Right lung (tissue), 5 donors: ENCODE results near the gene MGAT1. TPM values are rescaled to one million over a fixed set of nuclear protein-coding genes. Genes with fewer than 3 reads are reported as not detected.

Experiments used
- DNase-seq, 2 donors: peaks; one replicate each; pipeline ENCODE4 v3.0.0-alpha.2; 2013
- polyA plus RNA-seq, 5 donors: library from polyadenylated mRNA; unstranded; fragments of 120-200 nt; gene quantifications; one replicate each; pipeline versions ENCODE4 v1.2.1 to v1.2.3, GENCODE V29; 2013; ENCODE audit warnings: inconsistent platforms in 1 of 5, low replicate concordance in 1 of 5; ENCODE audit not compliant: insufficient read length in 5 of 5, insufficient read depth in 1 of 5

MGAT1 gene
- polyA plus RNA-seq, 5 donors: 67.9 to 104 (median 75.3) TPM

DNA sequence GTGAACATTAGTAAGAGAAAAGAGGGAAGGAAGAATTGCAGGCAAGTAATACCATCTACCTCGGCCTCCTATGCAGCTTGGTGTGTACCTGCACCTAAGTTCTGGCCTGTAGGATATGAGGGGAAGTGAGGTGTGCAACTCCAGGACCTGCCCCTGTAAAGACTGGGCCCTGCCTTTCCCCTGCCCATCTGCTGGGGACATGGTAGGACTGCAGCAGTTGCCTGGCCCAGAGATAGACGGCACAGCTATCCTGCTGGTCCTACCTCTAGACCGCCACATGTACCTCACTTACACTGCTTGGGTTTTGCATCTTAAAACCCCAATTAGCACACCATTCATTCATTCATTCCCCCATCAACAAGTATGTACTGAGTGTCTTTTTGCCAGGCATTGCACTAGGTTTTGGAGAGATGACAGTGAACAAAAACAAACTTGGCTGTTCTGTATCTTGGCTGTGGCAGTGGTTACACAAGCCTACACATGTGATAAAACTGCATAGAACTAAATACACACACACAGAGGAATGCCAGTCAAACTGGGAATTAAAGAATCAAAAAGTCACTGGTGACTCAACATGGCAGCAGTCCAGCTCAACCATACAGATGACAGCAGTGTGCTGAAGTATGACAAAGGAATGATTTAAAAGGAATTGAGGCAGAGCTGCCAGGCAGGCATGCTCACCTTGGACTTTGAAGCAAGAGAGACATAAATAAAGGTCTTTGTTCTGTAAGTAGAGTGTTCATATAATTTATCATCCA is 23.3 kb upstream of the MGAT1 start:
- DNase-seq: no peak

DNA sequence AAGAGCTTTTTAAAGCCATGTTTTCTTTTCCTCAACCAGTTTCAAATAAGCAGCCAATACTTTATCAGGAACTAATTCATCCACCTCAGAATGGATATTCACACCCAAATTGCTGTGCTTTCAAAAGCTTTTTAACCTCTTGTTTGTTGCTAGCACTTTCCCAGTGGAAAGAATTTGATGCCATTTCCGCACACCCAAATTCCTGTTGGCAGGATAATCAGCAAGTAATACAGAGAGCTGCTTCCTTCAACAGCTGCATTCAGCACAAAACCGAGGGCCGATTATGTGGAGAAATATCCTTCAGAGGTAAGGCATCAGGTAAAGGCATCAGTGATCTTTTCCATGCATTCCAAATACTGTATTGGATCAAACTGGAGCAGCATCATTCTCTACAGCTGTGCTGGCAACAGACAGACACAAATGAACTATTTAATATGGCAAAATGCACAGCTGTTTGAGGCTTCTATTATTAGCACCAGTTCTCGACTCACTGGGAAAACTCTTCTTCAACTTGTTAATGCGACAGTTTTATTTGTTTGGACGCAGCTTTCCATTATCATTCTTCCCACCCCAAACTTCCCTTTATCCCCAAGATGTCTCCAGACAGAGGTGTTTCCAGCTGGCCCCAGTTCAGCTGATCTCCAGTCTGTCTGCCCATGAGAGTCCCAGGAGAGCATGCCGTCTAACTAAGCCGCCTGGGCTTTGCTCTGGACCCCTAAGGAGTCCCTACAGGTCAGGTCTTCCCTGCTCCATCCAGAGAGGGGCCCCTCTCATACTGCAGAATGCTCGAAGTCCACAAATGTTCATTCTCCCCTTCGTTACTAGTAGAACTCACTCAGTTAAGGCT is 22.2 kb upstream of the MGAT1 start:
- DNase-seq: no peak

DNA sequence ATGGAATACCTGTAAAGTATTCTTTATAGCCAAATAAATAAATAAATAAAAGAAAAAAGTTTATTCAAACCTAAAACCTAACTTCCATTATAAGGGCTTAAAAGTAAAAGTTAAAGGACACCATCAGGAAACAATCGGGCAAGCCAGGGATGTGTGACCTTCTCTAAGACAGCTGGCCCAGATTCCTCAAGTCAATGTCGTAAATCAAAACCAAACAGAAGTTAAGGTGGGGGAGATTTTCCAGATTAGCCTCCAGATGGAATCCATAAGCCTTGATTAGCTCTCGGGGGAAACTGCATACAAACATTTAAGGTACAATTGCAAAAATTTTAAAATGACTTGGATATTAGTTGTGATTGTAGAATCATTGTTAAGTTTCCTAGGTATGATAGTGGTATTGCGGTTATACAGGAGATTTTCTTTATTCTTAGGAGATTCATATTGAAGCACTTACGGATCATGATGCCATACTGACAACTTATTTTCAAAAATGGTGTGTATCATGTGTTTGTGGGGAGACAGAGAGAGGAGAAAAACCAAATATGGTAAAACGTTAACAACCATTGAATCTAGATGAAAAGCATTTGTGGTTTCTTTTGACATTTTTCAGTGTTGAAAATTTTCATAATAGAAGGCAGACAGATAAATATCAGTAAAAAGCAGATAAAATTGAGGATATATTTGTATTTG is 21.5 kb upstream of the MGAT1 start:
- DNase-seq: no peak

DNA sequence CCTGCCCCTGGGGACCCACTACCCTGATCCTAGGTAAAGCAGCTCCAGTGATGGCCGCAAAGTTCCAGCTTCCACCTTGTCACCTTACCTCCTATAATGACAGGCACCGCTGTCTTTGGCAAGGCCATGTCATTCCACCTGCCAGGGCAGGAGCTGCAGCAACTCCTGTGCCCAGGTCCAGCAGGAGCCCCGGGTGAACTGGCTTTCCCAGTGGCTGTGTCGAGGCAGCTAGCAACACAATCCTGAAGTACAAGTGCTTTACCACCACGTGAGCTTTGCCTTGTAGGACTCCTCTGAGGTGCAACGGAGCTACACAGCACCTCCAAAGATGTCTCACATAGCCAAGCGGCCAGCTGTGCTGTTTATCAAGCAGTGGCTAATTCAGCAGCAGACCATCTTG is 20.7 kb upstream of the MGAT1 start:
- no peak for DNase-seq

DNA sequence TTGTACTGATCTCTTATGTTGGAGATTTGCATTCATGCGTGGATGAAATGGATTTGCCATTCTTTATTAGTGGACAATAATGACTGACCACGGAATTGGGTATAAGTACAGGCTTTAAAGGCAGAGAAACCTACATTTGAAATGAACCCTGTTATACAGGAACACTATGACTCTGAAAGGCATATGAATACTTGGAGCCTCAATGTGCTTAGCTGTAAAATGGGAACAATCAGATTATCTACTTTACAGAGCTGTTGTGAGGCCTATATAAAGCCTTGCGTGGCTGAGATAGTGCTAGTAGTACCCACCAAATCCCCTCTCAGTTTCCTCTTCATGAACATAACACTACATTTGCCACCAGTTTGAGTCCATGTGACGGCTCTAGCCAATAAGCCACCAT is 18.9 kb upstream of the MGAT1 start:
- DNase-seq: no peak

DNA sequence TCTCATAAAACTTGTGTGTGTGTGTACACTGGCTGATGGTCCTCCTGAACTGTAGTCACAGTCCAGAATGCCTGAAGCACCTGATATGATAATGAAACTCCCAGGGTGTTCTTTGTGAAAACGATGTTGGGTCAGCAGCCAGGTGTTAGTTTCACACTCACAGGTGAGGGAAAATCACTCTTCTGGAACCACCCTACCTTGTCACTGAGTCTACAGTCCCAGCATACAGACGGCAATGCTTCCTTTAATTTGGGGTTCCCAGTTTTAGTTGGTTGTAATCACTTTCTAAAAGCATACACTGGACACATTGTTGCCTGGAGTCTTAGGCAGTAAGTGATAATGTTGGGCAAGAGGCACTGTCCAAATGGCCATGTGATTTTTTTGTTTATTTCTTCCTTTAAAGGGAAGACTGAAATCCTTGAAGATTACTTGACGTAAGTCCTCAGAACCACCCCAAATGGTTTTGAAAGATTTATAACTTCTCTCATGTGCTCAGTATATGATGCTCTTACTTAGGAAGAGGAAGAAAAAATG is 18.2 kb upstream of the MGAT1 start:
- DNase-seq: no peak

DNA sequence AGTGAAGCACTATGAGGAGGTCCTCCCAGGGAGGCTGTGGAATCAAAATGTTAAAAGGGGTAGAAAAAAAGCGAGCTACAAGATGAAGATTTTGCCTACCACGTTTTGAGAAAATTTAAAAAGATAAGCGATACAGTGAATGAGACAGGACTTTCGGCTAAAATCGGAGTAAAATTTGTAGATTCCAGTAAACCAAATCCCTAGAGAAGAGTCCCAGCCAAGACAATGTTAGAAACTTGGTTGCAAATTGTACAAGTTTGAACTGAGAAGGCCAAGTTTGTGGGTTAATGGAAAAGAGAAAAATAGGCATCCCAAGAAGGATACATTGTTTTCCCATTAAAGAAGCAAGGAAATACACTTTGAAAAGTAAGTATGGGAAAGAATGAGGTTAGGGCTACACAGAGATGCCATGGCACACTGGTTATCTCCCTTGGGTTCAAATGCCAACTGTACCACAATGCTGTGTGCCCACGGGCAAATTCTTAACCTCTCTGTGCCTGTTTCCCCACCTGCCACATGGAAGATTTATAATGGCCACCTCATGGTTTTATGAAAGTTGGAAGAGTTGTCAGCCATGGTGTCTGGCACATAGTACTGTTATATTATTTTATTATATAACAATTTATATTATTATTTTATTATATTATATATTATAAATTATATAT is 16.2 kb upstream of the MGAT1 start:
- no peak for DNase-seq

DNA sequence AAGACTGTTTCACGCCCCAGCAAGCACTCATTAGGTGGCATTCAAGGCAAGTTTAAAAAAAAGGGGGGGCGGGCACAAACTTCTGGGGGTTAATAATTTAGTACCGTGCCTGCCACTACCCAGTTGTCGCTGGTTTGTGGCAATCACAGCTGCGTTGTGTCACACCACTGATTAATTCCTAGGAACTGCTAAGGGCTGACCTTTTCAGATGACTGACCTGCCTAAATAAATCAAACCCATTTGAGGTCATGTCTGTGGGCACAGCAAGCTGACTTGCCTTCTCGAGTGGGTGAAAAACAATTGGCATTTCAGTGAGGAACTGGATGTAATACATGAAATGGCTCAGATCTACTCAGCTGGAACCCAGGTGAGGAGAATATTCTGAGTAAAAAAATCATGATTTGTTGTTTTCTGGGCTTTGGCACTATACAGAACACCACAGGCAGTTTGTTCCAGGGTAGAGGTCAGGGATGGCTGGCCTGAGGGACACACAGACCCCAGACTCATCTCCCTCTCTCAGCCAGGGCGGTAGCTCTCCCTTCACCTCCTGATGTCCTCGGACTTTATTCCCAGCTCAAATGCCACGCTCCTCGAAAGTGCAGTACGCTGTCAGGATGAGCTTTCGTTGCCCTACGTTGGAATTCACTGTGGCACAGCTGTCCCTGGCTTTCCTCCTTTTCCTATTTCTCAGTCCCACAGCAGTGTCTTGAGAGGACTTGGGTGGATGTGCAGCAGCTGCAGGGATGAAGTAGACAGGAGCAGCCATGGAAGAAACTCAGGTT is 15.5 kb upstream of the MGAT1 start:
- DNase-seq: no peak

DNA sequence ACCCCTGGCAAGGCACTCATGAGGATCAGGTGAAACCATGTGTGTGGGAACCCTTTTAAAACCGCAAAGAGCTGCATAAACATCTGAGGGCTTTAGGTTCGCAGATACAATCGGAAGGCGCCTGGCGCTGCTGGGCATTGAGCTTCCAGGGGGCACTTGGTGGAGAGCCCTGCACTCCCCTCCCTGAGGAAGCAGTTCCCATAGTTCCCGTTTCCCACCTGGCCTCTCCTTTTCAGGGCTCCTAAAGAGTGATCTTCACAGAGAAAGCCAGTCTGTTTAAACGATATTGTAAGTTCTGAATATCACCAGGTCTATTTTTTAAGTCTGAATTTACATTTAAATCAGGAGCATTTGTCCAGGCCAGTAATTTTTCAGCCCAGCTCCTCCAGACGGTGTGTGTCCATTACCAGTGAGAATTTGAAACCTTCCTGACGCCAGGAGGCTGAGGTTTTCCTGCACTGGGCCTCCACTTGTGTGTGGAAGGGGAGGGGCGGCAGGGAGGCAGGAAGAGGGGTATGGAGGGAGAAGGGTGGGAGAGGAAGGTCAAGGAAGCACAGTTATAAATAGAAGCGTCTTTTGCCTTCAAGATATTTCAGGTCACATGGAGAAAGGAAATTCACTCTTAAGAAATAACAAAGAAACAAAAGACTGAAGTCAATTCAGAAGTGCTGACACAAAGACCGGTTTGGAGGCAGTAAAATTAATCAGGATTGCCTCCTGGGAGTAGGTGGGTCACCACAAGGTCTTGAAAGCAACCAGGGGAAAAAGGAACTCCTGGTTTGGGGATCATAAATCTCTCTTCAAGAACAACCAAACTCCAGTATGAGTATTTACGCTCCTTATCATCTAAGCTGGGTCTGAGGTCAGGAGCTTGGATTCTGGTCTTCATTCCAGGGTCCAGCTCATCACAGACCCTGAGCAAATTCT is 14.3 kb upstream of the MGAT1 start:
- peak; percentile 47 to 51 for DNase-seq

DNA sequence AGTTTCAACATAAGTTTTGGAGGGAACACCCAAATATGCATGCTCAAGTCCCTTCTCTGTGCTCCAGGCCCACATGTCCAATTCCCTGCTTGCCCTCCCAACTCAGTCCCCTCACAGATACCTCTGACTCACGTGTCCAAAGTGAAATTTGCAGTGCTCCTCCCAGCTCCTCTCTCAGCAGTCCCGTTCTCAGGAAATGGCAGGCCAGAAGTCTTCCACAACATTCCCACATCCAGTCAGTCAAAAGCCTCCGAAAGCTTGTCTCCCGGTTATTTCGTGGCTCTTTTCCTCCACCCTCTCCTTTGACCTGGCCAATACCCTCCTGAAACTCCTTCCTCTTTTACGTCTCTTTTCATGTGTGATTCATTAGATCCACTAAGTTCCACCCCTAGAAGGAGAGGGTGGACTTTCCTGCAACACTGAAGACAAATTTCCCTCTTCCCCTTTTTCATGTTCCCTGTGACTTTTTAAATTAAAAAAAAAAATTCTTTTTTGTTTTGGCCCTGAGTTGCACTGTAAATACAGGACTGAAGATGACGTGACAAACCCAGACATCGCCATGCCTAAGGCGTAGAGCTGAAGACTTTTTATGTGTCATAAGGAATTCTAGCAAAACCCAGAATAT is 12.8 kb upstream of the MGAT1 start:
- no peak for DNase-seq

DNA sequence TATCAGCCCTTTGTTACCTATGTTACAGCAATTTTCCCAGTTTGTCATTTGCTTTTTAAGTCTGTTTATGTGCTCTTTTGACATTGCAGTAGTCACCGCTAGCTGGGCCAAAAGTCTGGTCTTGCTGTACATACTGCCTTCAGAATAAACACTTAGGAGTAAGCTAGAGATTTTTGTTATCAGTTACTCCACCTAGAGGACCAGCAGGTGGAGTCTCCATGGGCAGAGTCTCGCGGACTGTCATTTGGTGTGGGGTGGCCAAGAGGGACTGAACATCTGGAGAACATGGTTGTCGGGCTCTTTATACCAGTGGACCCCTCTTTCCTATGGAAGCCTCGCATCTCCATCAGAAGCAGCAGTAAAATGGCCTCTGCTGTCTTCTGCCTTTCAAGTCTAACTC is 10.8 kb upstream of the MGAT1 start:
- no peak for DNase-seq

DNA sequence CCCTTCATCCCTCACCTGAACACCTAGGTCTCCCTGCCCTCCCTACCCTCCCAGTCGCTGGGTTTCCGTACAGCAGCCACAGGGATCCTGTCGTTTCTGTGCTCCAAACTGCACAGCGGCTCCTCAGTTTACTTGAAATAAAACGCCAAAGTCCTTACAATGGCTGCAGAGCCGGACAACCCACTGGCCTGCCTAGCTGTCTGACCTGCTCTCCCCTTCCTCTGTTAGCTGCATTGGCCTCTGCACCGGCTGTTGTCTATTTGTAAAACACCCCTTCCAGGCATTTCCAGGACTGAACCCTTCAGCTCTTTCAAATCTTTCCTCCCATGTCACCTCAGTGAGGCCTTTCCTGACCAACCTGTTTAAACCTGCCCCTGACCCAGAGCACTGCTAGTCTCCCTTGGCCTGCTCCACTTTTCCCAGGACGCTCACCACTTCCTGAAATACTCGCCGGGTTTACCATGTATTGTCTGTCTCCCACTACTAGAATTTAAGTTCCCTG is 9.1 kb upstream of the MGAT1 start:
- no peak for DNase-seq

DNA sequence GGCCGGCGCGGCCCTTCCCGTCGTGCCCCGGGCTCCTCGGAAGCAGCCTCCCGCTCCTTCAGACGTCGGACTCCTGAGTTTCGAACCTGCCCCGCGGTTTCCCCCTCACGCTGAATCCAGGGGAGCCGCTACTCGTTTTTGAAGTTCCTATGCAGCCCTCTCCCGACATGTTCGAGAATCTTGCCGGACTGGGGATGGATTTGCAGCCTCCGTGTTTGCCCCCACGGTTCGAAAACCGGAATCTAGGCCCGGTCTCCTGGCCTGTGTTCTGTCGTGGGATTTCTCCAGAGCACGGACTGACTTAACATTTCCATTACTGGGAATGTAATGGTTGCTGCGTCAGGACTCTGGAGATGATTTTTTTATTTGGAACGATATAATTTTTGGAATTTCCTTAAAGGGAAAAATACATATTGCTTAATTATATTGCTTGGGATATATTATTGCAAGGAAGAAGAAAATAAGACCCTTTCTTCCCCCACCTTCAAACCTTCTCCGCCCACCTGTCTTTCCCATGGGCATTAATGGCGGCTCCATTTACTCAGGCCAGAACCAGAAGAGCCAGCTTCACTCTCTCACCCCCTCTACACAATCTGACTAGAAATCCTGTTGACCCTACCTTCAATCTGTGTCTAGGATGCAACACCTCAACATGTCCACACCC is 8.5 kb upstream of the MGAT1 start:
- DNase-seq: no peak

DNA sequence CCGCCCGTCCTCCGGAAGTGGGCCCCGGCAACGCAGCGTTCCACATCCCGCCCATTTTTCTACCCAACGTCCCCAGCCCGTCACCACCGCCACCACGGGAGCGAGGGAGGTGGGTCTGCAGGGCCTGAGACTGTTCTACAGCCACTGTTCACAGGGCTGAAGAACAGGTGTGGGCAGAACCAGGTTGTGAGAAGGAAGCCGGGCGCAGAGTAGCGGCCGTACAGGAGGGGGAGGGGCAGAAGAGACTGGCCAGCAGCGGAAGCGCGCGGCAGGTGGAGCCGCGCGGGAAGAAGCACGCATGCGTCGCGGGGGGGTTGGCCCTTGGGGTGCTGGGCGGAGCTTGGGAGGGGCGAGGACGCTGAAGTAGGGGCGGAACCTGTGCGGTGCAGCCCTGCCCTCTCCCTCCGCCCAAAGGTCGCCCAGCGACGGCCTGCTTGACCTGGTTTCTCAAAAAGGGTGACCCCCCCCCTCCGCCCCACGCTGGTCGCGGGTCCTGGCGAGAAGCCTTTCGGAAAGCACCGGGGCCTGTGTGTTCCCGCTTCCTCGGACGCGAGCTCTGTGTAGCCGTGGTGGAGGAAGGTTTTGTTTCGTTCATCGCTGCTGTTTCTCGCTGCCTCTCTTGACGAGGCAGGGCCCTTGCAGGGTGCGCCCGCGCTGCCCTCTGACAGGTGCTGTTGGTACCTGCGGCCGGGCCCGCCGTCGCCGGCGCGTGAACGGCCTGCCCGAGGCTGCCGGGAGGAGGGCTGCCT is 7.8 kb upstream of the MGAT1 start:
- peak; percentile 98 for DNase-seq

DNA sequence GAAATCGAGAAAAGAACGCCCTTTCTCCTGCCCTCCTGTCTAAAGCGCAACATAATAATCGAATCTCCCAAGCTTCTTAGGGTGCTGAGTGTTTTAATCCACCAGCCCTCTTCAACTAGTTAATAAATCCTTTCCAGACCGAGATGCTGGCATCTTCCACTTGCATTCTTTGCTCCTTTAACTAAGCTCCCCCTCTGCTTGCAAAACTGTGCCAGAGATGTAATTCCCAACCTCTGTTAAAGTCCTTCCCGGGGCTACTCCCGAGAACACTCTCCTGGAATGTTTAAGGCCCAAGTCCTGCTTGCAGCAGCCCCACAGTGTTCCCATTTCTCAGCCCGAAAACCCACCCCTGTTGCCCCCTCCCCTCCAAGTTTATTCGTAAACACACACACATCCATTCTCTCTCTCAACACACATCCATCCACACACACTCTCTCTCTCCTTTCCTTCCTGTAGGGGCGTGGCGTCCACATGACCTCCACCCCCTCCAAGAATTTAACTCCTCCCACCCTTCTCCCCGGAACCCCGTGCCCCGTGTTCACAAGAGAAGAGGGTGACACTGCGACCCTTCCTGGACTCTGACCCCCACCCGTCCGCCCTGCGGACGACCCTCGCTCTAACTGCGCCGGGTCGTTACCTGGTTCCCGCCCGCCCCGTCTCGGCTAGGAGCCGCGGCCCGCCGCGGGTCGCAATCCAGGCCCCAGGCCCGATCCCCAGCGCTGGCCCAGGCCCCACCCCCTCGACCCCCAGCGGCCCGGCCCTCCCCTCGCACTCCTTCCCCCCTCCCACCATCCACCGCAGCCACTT is 7.0 kb upstream of the MGAT1 start:
- DNase-seq: peak; percentile 93 to 95

DNA sequence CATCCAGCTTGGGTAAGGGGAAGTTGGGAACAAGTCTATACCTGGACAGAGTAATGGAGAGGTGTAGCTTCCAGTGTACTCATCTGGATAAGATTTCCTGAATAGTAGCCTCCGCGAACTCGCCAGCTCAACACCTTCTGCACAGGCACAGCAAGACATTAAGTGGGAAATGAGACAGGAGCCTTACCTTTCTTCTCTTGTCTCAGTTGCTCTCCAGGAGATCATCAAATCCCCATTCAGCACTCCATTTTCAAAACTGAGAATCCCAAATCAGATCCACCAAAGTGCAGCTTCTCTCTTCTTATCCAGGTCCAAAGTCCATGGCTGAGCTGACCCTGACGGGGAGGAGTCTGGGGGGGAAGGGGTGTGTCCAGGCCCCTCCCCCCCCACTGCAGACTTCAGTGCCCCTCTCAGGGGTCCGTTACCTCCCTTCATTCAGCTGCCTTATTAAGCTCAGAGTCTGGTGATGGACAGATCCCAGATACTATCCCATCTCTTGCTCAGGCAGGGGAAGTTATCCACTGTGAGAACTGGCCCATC is 5.9 kb upstream of the MGAT1 start:
- DNase-seq: no peak
